Esophagus squamous epithelium (tissue), 4 donors: ENCODE data around the gene TREML4.

Source experiments
- POLR2A ChIP-seq, 4 donors: fragments of 450-650 bp; IDR thresholded peaks; one replicate each; pipeline ENCODE4 v1.6.1; 2017; ENCODE audit warnings: antibody characterized with exemption in 4 of 4, mild to moderate bottlenecking in 4 of 4, moderate library complexity in 3 of 4
- TF ChIP-seq, protein P1 (sequence below), 6 experiments: fragments of 450-650 bp in 4 of 6; fragments of 200-600 bp in 2 of 6; sonication (generic) in 2 of 6; IDR thresholded peaks; one replicate each; pipeline ENCODE4 v1.5.1; 2016 to 2019; ENCODE audit warnings: antibody characterized with exemption in 6 of 6, mild to moderate bottlenecking in 4 of 6, moderate library complexity in 4 of 6

DNA sequence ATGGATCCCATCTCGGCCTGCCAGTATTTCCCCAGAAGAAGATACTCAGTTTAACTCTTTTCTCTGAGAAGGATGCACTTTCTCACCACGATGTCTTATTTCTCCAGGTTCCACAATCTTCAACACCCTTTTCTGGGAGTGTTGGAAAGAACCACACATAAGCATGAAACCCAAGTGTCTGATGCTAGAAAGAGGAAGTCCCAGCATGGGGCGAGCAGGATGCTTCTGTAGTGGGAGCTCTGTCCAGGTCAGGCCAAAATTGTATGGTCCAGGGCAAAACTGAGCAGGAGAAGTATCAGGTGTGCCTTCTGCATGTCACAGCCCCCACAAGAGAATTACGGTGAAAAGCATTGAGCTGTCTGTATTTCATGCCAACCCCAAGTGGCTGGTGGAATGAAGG, 47.3 kb downstream of the TREML4 start:
- TF ChIP-seq, protein P1, sequence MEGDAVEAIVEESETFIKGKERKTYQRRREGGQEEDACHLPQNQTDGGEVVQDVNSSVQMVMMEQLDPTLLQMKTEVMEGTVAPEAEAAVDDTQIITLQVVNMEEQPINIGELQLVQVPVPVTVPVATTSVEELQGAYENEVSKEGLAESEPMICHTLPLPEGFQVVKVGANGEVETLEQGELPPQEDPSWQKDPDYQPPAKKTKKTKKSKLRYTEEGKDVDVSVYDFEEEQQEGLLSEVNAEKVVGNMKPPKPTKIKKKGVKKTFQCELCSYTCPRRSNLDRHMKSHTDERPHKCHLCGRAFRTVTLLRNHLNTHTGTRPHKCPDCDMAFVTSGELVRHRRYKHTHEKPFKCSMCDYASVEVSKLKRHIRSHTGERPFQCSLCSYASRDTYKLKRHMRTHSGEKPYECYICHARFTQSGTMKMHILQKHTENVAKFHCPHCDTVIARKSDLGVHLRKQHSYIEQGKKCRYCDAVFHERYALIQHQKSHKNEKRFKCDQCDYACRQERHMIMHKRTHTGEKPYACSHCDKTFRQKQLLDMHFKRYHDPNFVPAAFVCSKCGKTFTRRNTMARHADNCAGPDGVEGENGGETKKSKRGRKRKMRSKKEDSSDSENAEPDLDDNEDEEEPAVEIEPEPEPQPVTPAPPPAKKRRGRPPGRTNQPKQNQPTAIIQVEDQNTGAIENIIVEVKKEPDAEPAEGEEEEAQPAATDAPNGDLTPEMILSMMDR (IDR thresholded peaks at IDR 0.05): no peak
- no peak for TF ChIP-seq POLR2A (IDR thresholded peaks at IDR 0.05)
